Ramos (cell line): ENCODE data around the gene MYO15A.

ENCODE experiments used
- in situ Hi-C: fragments of 300-500 bp; cut with MboI; formaldehyde crosslinking; loops from one replicate; pipeline ENCODE4 v1.14.3; 2022; ENCODE audit warnings: low sequenced_read_pairs; ENCODE audit not compliant: unreplicated experiment

MYO15A gene

GRCh38 chr17:18100616-18101015 lies 7.9 kb upstream of the MYO15A start:
- in situ Hi-C loops = no loop called here

GRCh38 chr17:18101828-18102227 lies 6.7 kb upstream of the MYO15A start:
- in situ Hi-C loops = no loop called here

GRCh38 chr17:18102640-18103039 lies 5.9 kb upstream of the MYO15A start:
- in situ Hi-C loops = no loop called here

GRCh38 chr17:18105027-18105426 lies 3.5 kb upstream of the MYO15A start:
- in situ Hi-C loops = no loop called here

- in situ Hi-C loops = no loop called here
Observed at GRCh38 chr17:18105595-18105994, 3.0 kb upstream of the MYO15A start.

- in situ Hi-C loops = no loop called here
Observed at GRCh38 chr17:18106211-18106610, 2.3 kb upstream of the MYO15A start.

GRCh38 chr17:18107061-18107790 lies 1.3 kb upstream of the MYO15A start:
- in situ Hi-C loops = no loop called here

GRCh38 chr17:18107971-18108370 lies 585 bp upstream of the MYO15A start:
- in situ Hi-C loops = no loop called here

GRCh38 chr17:18109935-18110485 lies 1.5 kb downstream of the MYO15A start:
- in situ Hi-C loops = no loop called here

- in situ Hi-C loops = no loop called here
Observed at GRCh38 chr17:18110636-18111145, 2.1 kb downstream of the MYO15A start.

- in situ Hi-C loops = no loop called here
Observed at GRCh38 chr17:18111330-18111971, 2.9 kb downstream of the MYO15A start.

GRCh38 chr17:18115517-18115916 lies 7.0 kb downstream of the MYO15A start:
- in situ Hi-C loops = no loop called here

- in situ Hi-C loops = no loop called here
Observed at GRCh38 chr17:18116078-18116477, 7.5 kb downstream of the MYO15A start.

GRCh38 chr17:18117533-18117932 lies 9.0 kb downstream of the MYO15A start:
- in situ Hi-C loops = no loop called here

- in situ Hi-C loops = no loop called here
Observed at GRCh38 chr17:18117982-18118975, 9.7 kb downstream of the MYO15A start.

GRCh38 chr17:18119166-18119745 lies 10.7 kb downstream of the MYO15A start:
- in situ Hi-C loops = no loop called here

GRCh38 chr17:18119938-18120337 lies 11.4 kb downstream of the MYO15A start:
- in situ Hi-C loops = no loop called here

GRCh38 chr17:18120461-18121017 lies 12.0 kb downstream of the MYO15A start:
- in situ Hi-C loops = no loop called here

- in situ Hi-C loops = no loop called here
Observed at GRCh38 chr17:18121144-18121910, 12.8 kb downstream of the MYO15A start.
